ENCODE data around the gene ZNF276. TPM values are rescaled to one million over a fixed set of nuclear protein-coding genes. Genes with fewer than 3 reads are reported as not detected.
"Not testable (repeated sequence)": the region's sequence is repeated elsewhere in the genome, so short reads cannot be mapped to it uniquely, and the experiment has no call there.

Gene ZNF276
- total RNA-seq, 1 experiment from 2014 or later, result 21.8 TPM

DNA sequence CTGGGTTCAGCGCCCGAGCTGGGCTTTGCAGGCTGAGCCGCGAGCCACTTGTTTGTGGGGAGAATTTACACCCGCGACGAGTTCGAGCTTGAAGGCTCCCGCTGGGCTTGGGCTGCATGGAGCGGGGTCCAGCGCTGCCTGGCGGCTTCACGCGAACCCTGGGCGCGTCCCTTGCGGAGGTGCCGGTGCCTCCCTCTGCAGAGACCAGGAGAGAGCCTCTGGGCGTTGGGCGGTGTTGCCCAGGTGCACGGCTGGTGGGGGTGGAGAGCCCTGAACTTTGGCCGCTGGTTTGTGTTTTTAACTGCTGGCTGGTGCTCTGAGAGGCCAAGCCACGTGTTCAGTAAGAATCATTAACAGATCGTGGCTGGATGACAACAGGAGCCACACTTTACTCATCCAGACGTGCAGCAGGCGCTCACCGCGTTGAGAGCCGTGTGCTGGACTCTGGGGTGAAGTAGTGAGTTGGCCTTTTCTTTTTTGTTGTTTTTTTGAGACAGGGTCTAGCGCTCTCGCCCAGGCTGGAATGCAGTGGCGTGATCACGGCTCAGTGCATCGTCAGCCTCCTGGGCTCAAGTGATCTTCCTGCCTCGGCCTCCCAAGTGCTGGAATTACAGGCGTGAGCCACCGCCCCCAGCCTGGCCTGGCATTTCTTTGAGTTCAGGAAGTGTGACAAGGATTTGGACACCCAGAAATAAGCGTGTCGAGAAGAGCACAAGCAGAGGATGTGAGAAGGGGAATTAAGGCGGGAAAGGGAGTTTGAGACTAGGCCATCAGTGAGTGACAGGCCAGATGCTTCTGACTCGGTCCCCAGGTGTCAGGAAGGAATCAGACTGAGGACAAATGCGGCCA, 34.0 kb upstream of the ZNF276 start:
- Histone ChIP-seq H3K4me2 (ENCODE audit: low read depth, low read length, poor library complexity, severe bottlenecking) (peak overlapping the region; percentile 96), H3K9me3 (ENCODE audit: low read length) (no peaks in the 10 kb centered on the region; the same call in 1 of the 2 replicates), H3K4me1 (ENCODE audit: low read length) (peaks cover 12% of the 10 kb centered on the region), H3K79me2 (ENCODE audit: low read length) (peaks cover 23% of the 10 kb centered on the region), H3K36me3 (ENCODE audit: insufficient read depth, low read length) (peaks cover 12% of the 10 kb centered on the region; the same call in 1 of the 2 replicates), H2AFZ (ENCODE audit: low read length) (peak overlapping the region; percentile 81; the same call in 1 of the 2 replicates), H3K9ac (ENCODE audit: low read length) (peak overlapping the region; percentile 92), H4K20me1 (ENCODE audit: insufficient read depth, low read depth, low read length) (no peaks in the 10 kb centered on the region), H3K9me2 (replicated peaks; ENCODE audit: insufficient read depth, low read length) (no peaks in the 10 kb centered on the region), H3K27me3 (ENCODE audit: low read length) (no peaks in the 10 kb centered on the region), H3K27ac (ENCODE audit: low read length) (peak overlapping the region; percentile 83), H3K4me3 (ENCODE audit: low read length) (peak overlapping the region; percentile 79)
- peak; percentile 70 for DNase-seq

GRCh38 chr16:89688395-89688794, 32.9 kb upstream of the ZNF276 start:
- Histone ChIP-seq H2AFZ (ENCODE audit: low read length) (no peak overlapping the region), H4K20me1 (ENCODE audit: insufficient read depth, low read depth, low read length) (no peaks in the 10 kb centered on the region), H3K27me3 (ENCODE audit: low read length) (no peaks in the 10 kb centered on the region), H3K4me2 (ENCODE audit: low read depth, low read length, poor library complexity, severe bottlenecking) (no peak overlapping the region), H3K9me3 (ENCODE audit: low read length) (no peaks in the 10 kb centered on the region; the same call in 1 of the 2 replicates), H3K9me2 (replicated peaks; ENCODE audit: insufficient read depth, low read length) (no peaks in the 10 kb centered on the region), H3K36me3 (ENCODE audit: insufficient read depth, low read length) (peaks cover 13% of the 10 kb centered on the region; the same call in 1 of the 2 replicates), H3K9ac (ENCODE audit: low read length) (no peak overlapping the region), H3K79me2 (ENCODE audit: low read length) (peaks cover 23% of the 10 kb centered on the region), H3K4me3 (ENCODE audit: low read length) (no peak overlapping the region), H3K4me1 (ENCODE audit: low read length) (peaks cover 12% of the 10 kb centered on the region), H3K27ac (ENCODE audit: low read length) (no peak overlapping the region)
- DNase-seq, result no peak

- Histone ChIP-seq H3K36me3 (ENCODE audit: insufficient read depth, low read length) (0 out of 2 replicates have a peak, but pooled peaks cover 12% of the 10 kb centered on the region), H3K4me2 (ENCODE audit: low read depth, low read length, poor library complexity, severe bottlenecking) (no peak overlapping the region), H3K9me2 (replicated peaks; ENCODE audit: insufficient read depth, low read length) (no peaks in the 10 kb centered on the region), H2AFZ (ENCODE audit: low read length) (no peak overlapping the region), H3K79me2 (ENCODE audit: low read length) (peaks cover 23% of the 10 kb centered on the region), H3K27me3 (ENCODE audit: low read length) (no peaks in the 10 kb centered on the region), H3K9me3 (ENCODE audit: low read length) (no peaks in the 10 kb centered on the region; the same call in 1 of the 2 replicates), H3K4me3 (ENCODE audit: low read length) (no peak overlapping the region), H3K27ac (ENCODE audit: low read length) (no peak overlapping the region), H4K20me1 (ENCODE audit: insufficient read depth, low read depth, low read length) (no peaks in the 10 kb centered on the region), H3K9ac (ENCODE audit: low read length) (no peak overlapping the region), H3K4me1 (ENCODE audit: low read length) (peaks cover 12% of the 10 kb centered on the region)
- no peak for DNase-seq
Observed at GRCh38 chr16:89689142-89689541, 32.2 kb upstream of the ZNF276 start.

DNA sequence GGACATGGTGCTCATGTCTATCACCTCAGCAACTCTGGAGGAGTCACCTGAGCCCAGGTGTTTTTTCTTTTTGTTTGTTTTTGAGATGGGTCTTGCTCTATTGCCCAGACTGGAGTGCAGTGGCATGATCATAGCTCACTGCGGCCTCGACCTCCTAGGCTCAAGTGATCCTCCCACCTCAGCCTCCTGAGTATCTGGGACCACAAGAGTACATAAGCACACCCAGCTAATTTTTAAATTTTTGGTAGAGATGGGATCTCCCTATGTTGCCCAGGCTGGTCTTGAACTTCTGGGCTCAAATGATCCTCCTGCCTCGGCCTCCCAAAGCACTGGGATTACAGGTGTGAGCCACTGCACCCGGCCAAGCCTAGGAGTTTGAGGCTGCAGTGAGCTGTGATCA, 31.7 kb upstream of the ZNF276 start:
- not testable (repeated sequence) for H3K9ac ChIP-seq (ENCODE audit: low read length); H2AFZ ChIP-seq (ENCODE audit: low read length); H3K4me3 ChIP-seq (ENCODE audit: low read length); H4K20me1 ChIP-seq (ENCODE audit: insufficient read depth, low read depth, low read length); H3K9me2 ChIP-seq (replicated peaks; ENCODE audit: insufficient read depth, low read length); DNase-seq; H3K4me2 ChIP-seq (ENCODE audit: low read depth, low read length, poor library complexity, severe bottlenecking); H3K9me3 ChIP-seq (ENCODE audit: low read length); H3K27me3 ChIP-seq (ENCODE audit: low read length); H3K27ac ChIP-seq (ENCODE audit: low read length)
- Histone ChIP-seq H3K36me3 (ENCODE audit: insufficient read depth, low read length) (0 out of 2 replicates have a peak, but pooled peaks cover 12% of the 10 kb centered on the region), H3K79me2 (ENCODE audit: low read length) (peaks cover 23% of the 10 kb centered on the region), H3K4me1 (ENCODE audit: low read length) (peaks cover 12% of the 10 kb centered on the region)

DNA sequence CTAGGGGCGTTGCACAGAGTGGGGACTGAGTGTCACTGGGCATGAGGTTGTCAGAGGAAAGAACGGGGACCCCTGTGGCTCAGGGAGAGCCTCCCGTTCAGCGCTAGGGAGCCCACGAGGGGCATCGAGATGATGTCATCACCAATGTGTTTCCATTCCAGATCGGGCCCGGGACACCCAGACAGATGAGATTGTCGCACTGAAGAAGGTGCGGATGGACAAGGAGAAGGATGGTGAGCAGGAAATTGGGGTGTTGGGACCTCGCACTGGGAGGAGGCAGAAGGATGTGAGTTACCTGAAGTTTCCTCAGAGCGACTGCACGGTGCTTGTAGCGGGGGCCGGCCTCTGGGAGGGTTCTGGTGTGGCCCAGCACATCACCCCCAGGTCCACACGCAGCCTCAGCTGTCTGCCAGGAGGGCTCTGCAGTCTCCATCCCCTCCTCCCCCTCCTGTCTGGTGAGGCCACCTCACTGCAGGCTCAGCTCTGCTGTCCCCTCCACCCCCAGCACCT, 30.9 kb upstream of the ZNF276 start:
- Histone ChIP-seq H2AFZ (ENCODE audit: low read length) (no peak overlapping the region), H3K4me3 (ENCODE audit: low read length) (no peak overlapping the region), H3K27me3 (ENCODE audit: low read length) (no peaks in the 10 kb centered on the region), H3K36me3 (ENCODE audit: insufficient read depth, low read length) (0 out of 2 replicates have a peak, but pooled peaks cover 8% of the 10 kb centered on the region), H3K27ac (ENCODE audit: low read length) (no peak overlapping the region), H3K4me2 (ENCODE audit: low read depth, low read length, poor library complexity, severe bottlenecking) (no peak overlapping the region), H4K20me1 (ENCODE audit: insufficient read depth, low read depth, low read length) (no peaks in the 10 kb centered on the region), H3K9ac (ENCODE audit: low read length) (no peak overlapping the region), H3K9me3 (ENCODE audit: low read length) (no peaks in the 10 kb centered on the region; the same call in 1 of the 2 replicates), H3K79me2 (ENCODE audit: low read length) (peaks cover 23% of the 10 kb centered on the region), H3K9me2 (replicated peaks; ENCODE audit: insufficient read depth, low read length) (no peaks in the 10 kb centered on the region), H3K4me1 (ENCODE audit: low read length) (peaks cover 12% of the 10 kb centered on the region)
- DNase-seq, result no peak

GRCh38 chr16:89691231-89691985, 29.9 kb upstream of the ZNF276 start:
- no peak overlapping the region for H3K4me2 ChIP-seq (ENCODE audit: low read depth, low read length, poor library complexity, severe bottlenecking)

DNA sequence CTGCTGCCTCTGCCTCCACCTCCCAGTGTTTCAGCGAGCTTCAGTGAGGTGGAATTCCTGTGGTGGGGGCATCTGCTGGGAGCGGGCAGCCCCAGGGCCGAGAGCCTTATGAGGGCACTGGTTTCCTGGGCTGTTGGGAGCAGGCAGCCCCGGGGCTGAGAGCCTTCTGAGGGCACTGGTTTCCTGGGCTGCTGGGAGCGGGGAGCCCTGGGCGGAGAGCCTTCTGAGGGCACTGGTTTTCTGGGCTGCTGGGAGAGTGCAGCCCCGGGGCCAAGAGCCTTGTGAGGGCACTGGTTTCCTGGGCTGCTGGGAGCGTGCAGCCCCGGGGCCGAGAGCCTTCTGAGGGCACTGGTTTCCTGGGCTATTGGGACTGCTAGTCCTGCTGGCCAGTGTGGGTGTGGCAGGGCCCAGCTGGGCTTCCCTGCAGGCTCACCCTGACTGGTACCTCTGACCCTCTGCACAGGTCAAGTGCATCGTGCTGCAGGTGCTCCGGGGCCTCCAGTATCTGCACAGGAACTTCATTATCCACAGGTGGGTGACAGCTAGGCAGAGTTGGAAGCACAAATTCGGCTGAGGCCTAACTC, 29.3 kb upstream of the ZNF276 start:
- no peak for DNase-seq
- H2AFZ ChIP-seq (ENCODE audit: low read length), result no peak overlapping the region
- no peaks in the 10 kb centered on the region for H3K27me3 ChIP-seq (ENCODE audit: low read length)
- H3K4me1 ChIP-seq (ENCODE audit: low read length), result peaks cover 18% of the 10 kb centered on the region
- H3K9me2 ChIP-seq (replicated peaks; ENCODE audit: insufficient read depth, low read length), result no peaks in the 10 kb centered on the region
- peaks cover 20% of the 10 kb centered on the region for H3K79me2 ChIP-seq (ENCODE audit: low read length)
- H4K20me1 ChIP-seq (ENCODE audit: insufficient read depth, low read depth, low read length), result no peaks in the 10 kb centered on the region
- H3K9ac ChIP-seq (ENCODE audit: low read length), result no peak overlapping the region
- H3K4me3 ChIP-seq (ENCODE audit: low read length), result no peak overlapping the region
- H3K4me2 ChIP-seq (ENCODE audit: low read depth, low read length, poor library complexity, severe bottlenecking), result no peak overlapping the region
- H3K9me3 ChIP-seq (ENCODE audit: low read length), result no peaks in the 10 kb centered on the region
- no peak overlapping the region for H3K27ac ChIP-seq (ENCODE audit: low read length)
- H3K36me3 ChIP-seq (ENCODE audit: insufficient read depth, low read length), result 0 out of 2 replicates have a peak, but pooled peaks cover 2% of the 10 kb centered on the region

More at GRCh38 chr16:89691231-89691985, 29.9 kb upstream of the ZNF276 start:
- Histone ChIP-seq H3K9me2 (replicated peaks; ENCODE audit: insufficient read depth, low read length) (no peaks in the 10 kb centered on the region), H3K9ac (ENCODE audit: low read length) (no peak overlapping the region), H3K79me2 (ENCODE audit: low read length) (peaks cover 23% of the 10 kb centered on the region), H3K4me3 (ENCODE audit: low read length) (no peak overlapping the region), H3K27me3 (ENCODE audit: low read length) (no peaks in the 10 kb centered on the region), H3K36me3 (ENCODE audit: insufficient read depth, low read length) (0 out of 2 replicates have a peak, but pooled peaks cover 2% of the 10 kb centered on the region), H3K27ac (ENCODE audit: low read length) (no peak overlapping the region), H2AFZ (ENCODE audit: low read length) (no peak overlapping the region), H4K20me1 (ENCODE audit: insufficient read depth, low read depth, low read length) (no peaks in the 10 kb centered on the region), H3K9me3 (ENCODE audit: low read length) (no peaks in the 10 kb centered on the region), H3K4me1 (ENCODE audit: low read length) (peaks cover 17% of the 10 kb centered on the region)
- no peak for DNase-seq

Measured in Karpas-422 (cell line).